Left lung (tissue), 10 donors: Measurements from ENCODE around the gene CIAO2B. TPM values are rescaled to one million over a fixed set of nuclear protein-coding genes. Genes with fewer than 3 reads are reported as not detected.

Source experiments
- ATAC-seq: fragments of 200-7000 bp; cut with Tn5 transposase; one replicate; pipeline ENCODE4 v1.9.1; 2020; ENCODE audit warnings: moderate library complexity
- DNase-seq, 4 donors: peaks; one replicate each; pipeline ENCODE4 v3.0.0-alpha.2; 2013 to 2020
- H3K27ac ChIP-seq, 2 donors: fragments of 200-600 bp; sonication (generic) in 1 of 2; one replicate each; pipeline versions ENCODE4 v1.5.0 to v1.8.0; 2020 to 2021
- H3K27me3 ChIP-seq, 2 donors: fragments of 200-600 bp; sonication (generic) in 1 of 2; one replicate each; pipeline versions ENCODE4 v1.5.0 to v1.8.0; 2020 to 2021
- H3K36me3 ChIP-seq, 2 donors: fragments of 200-600 bp; sonication (generic) in 1 of 2; one replicate each; pipeline versions ENCODE4 v1.5.0 to v1.8.0; 2020 to 2021
- H3K4me1 ChIP-seq, 2 donors: fragments of 200-600 bp; one replicate each; pipeline ENCODE4 v1.8.0; 2021
- H3K4me3 ChIP-seq, 2 donors: fragments of 200-600 bp; sonication (generic) in 1 of 2; one replicate each; pipeline versions ENCODE4 v1.5.0 to v1.8.0; 2020 to 2021; ENCODE audit warnings: mild to moderate bottlenecking in 1 of 2
- H3K9me3 ChIP-seq, 2 donors: fragments of 200-600 bp; sonication (generic) in 1 of 2; one replicate each; pipeline versions ENCODE4 v1.5.0 to v1.8.0; 2020 to 2021
- intact Hi-C, 2 donors: fragments of 100-400 bp; cut with DNase I; formaldehyde crosslinking; loops; one replicate each; pipeline versions ENCODE4 v1.11.2 to v1.14.2; 2022
- polyA plus RNA-seq, 6 donors: library from polyadenylated mRNA; unstranded; fragments of 120-200 nt; gene quantifications; one replicate each; pipeline ENCODE4 v1.2.1, GENCODE V29; 2013; ENCODE audit not compliant: insufficient read length in 6 of 6
- total RNA-seq, 2 donors: library from RNA; stranded (reverse); fragmentation: NEBNext Ultra II Directional; extraction: Animal tissue kit (Norgen Biotek cat#: 25700); gene quantifications; one replicate each; pipeline ENCODE4 v1.2.1, GENCODE V29; 2021
- TF ChIP-seq, protein P1 (sequence below), 2 donors: fragments of 200-600 bp; sonication (generic) in 1 of 2; IDR thresholded peaks; one replicate each; pipeline versions ENCODE4 v1.5.0 to v1.8.0; 2021; ENCODE audit warnings: antibody characterized with exemption in 2 of 2
- donor health status: DM: no; HTN: yes; CAD: no.
- donor health status: DM: no; HTN: no; CAD: no.

CIAO2B gene
- total and polyA plus RNA-seq, 8 donors, result 70.9 to 84.0 (median 81.9) TPM

DNA sequence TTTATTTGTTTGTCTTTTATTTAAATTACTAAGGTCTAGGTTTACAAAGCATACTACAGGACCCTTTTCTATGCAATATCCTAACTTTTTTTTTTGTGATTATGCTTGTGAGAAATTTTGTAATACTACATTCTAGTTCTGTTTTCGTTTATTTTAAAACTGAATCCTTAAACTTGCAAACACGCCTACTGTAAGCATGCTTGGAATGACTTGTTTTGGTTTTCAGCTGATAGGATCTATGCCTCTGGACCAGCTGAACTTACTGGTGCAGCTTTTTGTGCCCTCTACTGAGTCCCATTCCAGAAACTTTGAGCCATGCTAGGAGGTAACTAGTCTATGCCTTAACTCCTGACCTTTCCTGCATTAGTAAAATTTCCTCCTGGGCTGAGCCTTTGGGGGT lies 47.9 kb downstream of the CIAO2B start:
- Histone ChIP-seq H3K36me3 (peaks cover 0 to 34% of the 10 kb centered on the region in 2 donors), H3K4me3 (no peak overlapping the region), H3K27ac (no peak overlapping the region), H3K4me1 (peaks cover 6 to 7% of the 10 kb centered on the region in 2 donors), H3K9me3 (no peaks in the 10 kb centered on the region), H3K27me3 (peaks cover 0 to 2% of the 10 kb centered on the region in 2 donors)
- DNase-seq (no peak), ATAC-seq (no peak)
- intact Hi-C loops, result no loop called here
- TF ChIP-seq, protein P1, sequence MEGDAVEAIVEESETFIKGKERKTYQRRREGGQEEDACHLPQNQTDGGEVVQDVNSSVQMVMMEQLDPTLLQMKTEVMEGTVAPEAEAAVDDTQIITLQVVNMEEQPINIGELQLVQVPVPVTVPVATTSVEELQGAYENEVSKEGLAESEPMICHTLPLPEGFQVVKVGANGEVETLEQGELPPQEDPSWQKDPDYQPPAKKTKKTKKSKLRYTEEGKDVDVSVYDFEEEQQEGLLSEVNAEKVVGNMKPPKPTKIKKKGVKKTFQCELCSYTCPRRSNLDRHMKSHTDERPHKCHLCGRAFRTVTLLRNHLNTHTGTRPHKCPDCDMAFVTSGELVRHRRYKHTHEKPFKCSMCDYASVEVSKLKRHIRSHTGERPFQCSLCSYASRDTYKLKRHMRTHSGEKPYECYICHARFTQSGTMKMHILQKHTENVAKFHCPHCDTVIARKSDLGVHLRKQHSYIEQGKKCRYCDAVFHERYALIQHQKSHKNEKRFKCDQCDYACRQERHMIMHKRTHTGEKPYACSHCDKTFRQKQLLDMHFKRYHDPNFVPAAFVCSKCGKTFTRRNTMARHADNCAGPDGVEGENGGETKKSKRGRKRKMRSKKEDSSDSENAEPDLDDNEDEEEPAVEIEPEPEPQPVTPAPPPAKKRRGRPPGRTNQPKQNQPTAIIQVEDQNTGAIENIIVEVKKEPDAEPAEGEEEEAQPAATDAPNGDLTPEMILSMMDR (IDR thresholded peaks at IDR 0.05), result no peak

DNA sequence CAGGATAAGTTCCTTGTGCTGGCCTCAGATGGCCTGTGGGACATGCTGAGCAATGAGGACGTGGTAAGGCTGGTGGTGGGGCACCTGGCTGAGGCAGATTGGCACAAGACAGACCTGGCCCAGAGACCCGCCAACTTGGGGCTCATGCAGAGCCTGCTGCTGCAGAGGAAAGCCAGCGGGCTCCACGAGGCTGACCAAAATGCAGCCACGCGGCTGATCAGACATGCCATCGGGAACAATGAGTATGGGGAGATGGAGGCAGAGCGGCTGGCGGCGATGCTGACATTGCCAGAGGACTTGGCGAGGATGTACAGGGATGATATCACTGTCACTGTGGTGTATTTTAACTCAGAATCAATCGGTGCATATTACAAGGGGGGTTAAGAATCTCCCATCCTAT lies 48.7 kb downstream of the CIAO2B start:
- H3K27ac ChIP-seq, result no peak overlapping the region
- no peak for ATAC-seq
- peaks cover 0 to 34% of the 10 kb centered on the region in 2 donors for H3K36me3 ChIP-seq
- H3K9me3 ChIP-seq, result no peaks in the 10 kb centered on the region
- intact Hi-C loops, result no loop called here
- DNase-seq, result no peak
- no peak overlapping the region for H3K4me3 ChIP-seq
- TF ChIP-seq, protein P1 (IDR thresholded peaks at IDR 0.05), result no peak
- peaks cover 0 to 10% of the 10 kb centered on the region in 2 donors for H3K27me3 ChIP-seq
- H3K4me1 ChIP-seq, result peaks cover 7 to 14% of the 10 kb centered on the region in 2 donors

DNA sequence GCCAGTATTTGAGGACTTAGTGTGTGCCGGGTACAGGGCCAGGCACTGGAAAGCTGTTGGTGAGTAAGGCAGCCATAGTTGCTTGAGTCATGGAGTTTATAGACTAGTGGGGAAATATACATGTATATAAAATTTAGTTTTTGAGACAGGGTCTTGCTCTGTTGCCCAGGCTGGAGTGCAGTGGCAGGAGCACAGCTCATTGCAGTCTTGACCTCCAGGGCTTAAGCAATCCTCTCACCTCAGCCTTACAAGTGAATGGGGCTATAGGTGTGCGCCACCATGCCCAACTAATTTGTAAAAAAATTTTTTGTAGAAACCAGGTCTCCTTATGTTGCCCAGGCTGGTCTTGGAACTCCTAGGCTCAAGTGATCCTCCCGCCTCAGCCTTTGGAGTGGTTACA lies 51.5 kb downstream of the CIAO2B start:
- intact Hi-C loops, result no loop called here
- Histone ChIP-seq H3K36me3 (peaks cover 0 to 27% of the 10 kb centered on the region in 2 donors), H3K4me3 (no peak overlapping the region), H3K27ac (no peak overlapping the region), H3K9me3 (no peaks in the 10 kb centered on the region), H3K4me1 (peaks cover 10 to 23% of the 10 kb centered on the region in 2 donors), H3K27me3 (peaks cover 0 to 10% of the 10 kb centered on the region in 2 donors)
- DNase-seq (no peak), ATAC-seq (no peak)
- TF ChIP-seq, protein P1 (IDR thresholded peaks at IDR 0.05), result no peak

Other genes starting within 250 kb of the CIAO2B start
- gene CMTM4, start 237.7 kb downstream of the CIAO2B start, total RNA-seq, result 10 to 100 TPM; 64.0 to 72.3 TPM
- 10 to 100 TPM; 25.2 to 36.5 (median 32.7) TPM for gene CMTM4, start 237.7 kb downstream of the CIAO2B start, polyA plus RNA-seq
- gene DYNC1LI2, start 182.8 kb downstream of the CIAO2B start, total RNA-seq, result 100 to 1,000 TPM; 118 to 141 TPM
- gene DYNC1LI2, start 182.8 kb downstream of the CIAO2B start, polyA plus RNA-seq, result 100 to 1,000 TPM; 137 to 162 (median 147) TPM
- gene TERB1, start 132.8 kb downstream of the CIAO2B start, total RNA-seq, result not detected
- under 1 TPM; 0.07 to 0.46 (median 0.13) TPM for gene TERB1, start 132.8 kb downstream of the CIAO2B start, polyA plus RNA-seq
- 10 to 100 TPM; 41.8 to 45.2 TPM for gene NAE1, start 103.4 kb downstream of the CIAO2B start, total RNA-seq
- gene NAE1, start 103.4 kb downstream of the CIAO2B start, polyA plus RNA-seq, result 10 to 100 TPM; 79.1 to 98.9 (median 88.1) TPM
- gene CA7, start 90.0 kb downstream of the CIAO2B start, total RNA-seq, result not detected
- not detected for gene CA7, start 90.0 kb downstream of the CIAO2B start, polyA plus RNA-seq
- 10 to 100 TPM; 17.4 to 36.3 TPM for gene PDP2, start 53.9 kb downstream of the CIAO2B start, total RNA-seq
- 10 to 100 TPM in 2 of 6 donors, 1 to 10 TPM in 4; 8.9 to 10.8 (median 9.2) TPM for gene PDP2, start 53.9 kb downstream of the CIAO2B start, polyA plus RNA-seq
- gene CDH16, start 15.5 kb downstream of the CIAO2B start, total RNA-seq, result under 1 TPM in 1 of 2 donors, not detected in 1; 0.32 TPM
- 10 to 100 TPM; 23.8 to 68.1 (median 49.1) TPM for gene CDH16, start 15.5 kb downstream of the CIAO2B start, polyA plus RNA-seq
- gene RRAD, start 8.9 kb downstream of the CIAO2B start, total RNA-seq, result 10 to 100 TPM in 1 of 2 donors, 1 to 10 TPM in 1; 8.2 to 31.8 TPM
- gene RRAD, start 8.9 kb downstream of the CIAO2B start, polyA plus RNA-seq, result 10 to 100 TPM in 2 of 6 donors, 1 to 10 TPM in 4; 8.1 to 14.3 (median 9.0) TPM
- 10 to 100 TPM; 31.7 to 38.4 TPM for gene CES2, start 1.1 kb upstream of the CIAO2B start, total RNA-seq
- 10 to 100 TPM; 33.0 to 41.8 (median 35.7) TPM for gene CES2, start 1.1 kb upstream of the CIAO2B start, polyA plus RNA-seq
- gene CES3, start 26.9 kb upstream of the CIAO2B start, total RNA-seq, result 1 to 10 TPM in 1 of 2 donors, under 1 TPM in 1; 0.79 to 1.6 TPM
- 1 to 10 TPM; 3.5 to 5.3 (median 4.8) TPM for gene CES3, start 26.9 kb upstream of the CIAO2B start, polyA plus RNA-seq
- gene CES4A, start 54.2 kb upstream of the CIAO2B start, total RNA-seq, result 10 to 100 TPM in 1 of 2 donors, 1 to 10 TPM in 1; 9.3 to 14.3 TPM
- gene CES4A, start 54.2 kb upstream of the CIAO2B start, polyA plus RNA-seq, result 10 to 100 TPM in 1 of 6 donors, 1 to 10 TPM in 5; 6.1 to 10.0 (median 7.8) TPM
- 10 to 100 TPM; 46.8 to 47.6 TPM for gene CBFB, start 94.7 kb upstream of the CIAO2B start, total RNA-seq
- 10 to 100 TPM; 58.4 to 69.9 (median 64.8) TPM for gene CBFB, start 94.7 kb upstream of the CIAO2B start, polyA plus RNA-seq
- 10 to 100 TPM; 12.3 to 21.7 TPM for gene PHAF1, start 175.5 kb upstream of the CIAO2B start, total RNA-seq
- 10 to 100 TPM; 22.7 to 26.5 (median 23.6) TPM for gene PHAF1, start 175.5 kb upstream of the CIAO2B start, polyA plus RNA-seq
- 10 to 100 TPM; 18.6 to 29.4 TPM for gene B3GNT9, start 216.6 kb upstream of the CIAO2B start, total RNA-seq
- 10 to 100 TPM; 16.2 to 25.7 (median 19.9) TPM for gene B3GNT9, start 216.6 kb upstream of the CIAO2B start, polyA plus RNA-seq
- gene TRADD, start 225.5 kb upstream of the CIAO2B start, total RNA-seq, result 10 to 100 TPM; 25.1 to 25.5 TPM
- gene TRADD, start 225.5 kb upstream of the CIAO2B start, polyA plus RNA-seq, result 1 to 10 TPM; 5.8 to 8.6 (median 7.8) TPM
- 10 to 100 TPM; 22.1 to 22.9 TPM for gene FBXL8, start 225.6 kb upstream of the CIAO2B start, total RNA-seq
- gene FBXL8, start 225.6 kb upstream of the CIAO2B start, polyA plus RNA-seq, result 1 to 10 TPM; 1.8 to 4.1 (median 3.2) TPM
- gene HSF4, start 230.3 kb upstream of the CIAO2B start, total RNA-seq, result 10 to 100 TPM; 28.1 to 38.2 TPM
- gene HSF4, start 230.3 kb upstream of the CIAO2B start, polyA plus RNA-seq, result 1 to 10 TPM; 2.5 to 5.9 (median 4.8) TPM
- gene NOL3, start 236.1 kb upstream of the CIAO2B start, total RNA-seq, result 10 to 100 TPM; 29.5 to 36.7 TPM
- 10 to 100 TPM; 11.9 to 19.6 (median 17.3) TPM for gene NOL3, start 236.1 kb upstream of the CIAO2B start, polyA plus RNA-seq
- 10 to 100 TPM; 36.8 to 44.7 TPM for gene MATCAP1, start 249.6 kb upstream of the CIAO2B start, total RNA-seq
- 10 to 100 TPM; 43.5 to 66.9 (median 59.5) TPM for gene MATCAP1, start 249.6 kb upstream of the CIAO2B start, polyA plus RNA-seq